Gastroesophageal sphincter (tissue), 2 donors: ENCODE data around the gene FAM168A.

Source experiments
- EP300 ChIP-seq: sonication (generic); formaldehyde crosslinking; IDR thresholded peaks from one replicate; pipeline ENCODE4 v1.6.1; 2017; ENCODE audit warnings: antibody characterized with exemption, mild to moderate bottlenecking
- POLR2A ChIP-seq, 2 donors: fragments of 450-650 bp; IDR thresholded peaks; one replicate each; pipeline ENCODE4 v1.6.1; 2017; ENCODE audit warnings: antibody characterized with exemption in 2 of 2, mild to moderate bottlenecking in 2 of 2, moderate library complexity in 1 of 2
- POLR2AphosphoS5 ChIP-seq: sonication (generic); formaldehyde crosslinking; IDR thresholded peaks from one replicate; pipeline ENCODE4 v1.6.1; 2017; ENCODE audit warnings: antibody characterized with exemption

- TF ChIP-seq EP300 (no peak), POLR2A (IDR thresholded peaks at IDR 0.05) (no peak), POLR2AphosphoS5 (no peak)
These were observed 81.8 kb downstream of the FAM168A start for GRCh38 chr11:73516080-73516479.
